Esophagus (tissue), 2 donors: ENCODE data around the gene TOGARAM2. TPM values are rescaled to one million over a fixed set of nuclear protein-coding genes. Genes with fewer than 3 reads are reported as not detected.

Source experiments
- H3K27ac ChIP-seq, 2 donors: one replicate each; pipeline ENCODE4 v1.5.1; 2013; ENCODE audit warnings: low read depth in 2 of 2, mild to moderate bottlenecking in 2 of 2, inconsistent platforms in 1 of 2, low read length in 1 of 2, moderate library complexity in 1 of 2
- H3K27me3 ChIP-seq, 2 donors: one replicate each; pipeline ENCODE4 v1.6.1; 2013; ENCODE audit warnings: low read length in 2 of 2, control low read depth in 1 of 2, mild to moderate bottlenecking in 1 of 2; ENCODE audit not compliant: insufficient read depth in 2 of 2, control insufficient read depth in 1 of 2
- H3K36me3 ChIP-seq, 2 donors: one replicate each; pipeline ENCODE4 v1.6.1; 2013; ENCODE audit warnings: low read length in 1 of 2; ENCODE audit not compliant: control insufficient read depth in 2 of 2, insufficient read depth in 2 of 2
- H3K4me1 ChIP-seq, 2 donors: one replicate each; pipeline ENCODE4 v1.6.1; 2013; ENCODE audit warnings: low read length in 1 of 2; ENCODE audit not compliant: control insufficient read depth in 2 of 2, insufficient read depth in 2 of 2
- H3K4me3 ChIP-seq, 2 donors: one replicate each; pipeline ENCODE4 v1.5.1; 2013; ENCODE audit warnings: low read length in 2 of 2, mild to moderate bottlenecking in 2 of 2, low read depth in 1 of 2, moderate library complexity in 1 of 2
- H3K9me3 ChIP-seq, 2 donors: one replicate each; pipeline ENCODE4 v1.6.1; 2013; ENCODE audit warnings: mild to moderate bottlenecking in 2 of 2, low read depth in 1 of 2, low read length in 1 of 2, moderate library complexity in 1 of 2; ENCODE audit not compliant: control insufficient read depth in 2 of 2, insufficient read depth in 1 of 2
- WGBS, 2 donors: extraction: QIAGEN DNeasy Blood & Tissue Kit; methylation state at CpG; one replicate each; pipeline ENCODE4 v1.1.7; 2013; 5-methylcytosine and 5-hydroxymethylcytosine counted together
- polyA plus RNA-seq, 2 donors: library from polyadenylated mRNA; stranded (reverse); fragments of 200-250 nt; gene quantifications; one replicate each; pipeline ENCODE4 v1.2.3, GENCODE V29; 2013
- donor health status: healthy with polysubstance abuse.
- donor health status: Bipolar disorder and iron deficiency.

TOGARAM2 gene
- polyA plus RNA-seq, 2 donors: 0.42 to 1.8 TPM

- Histone ChIP-seq H3K4me3 (no peak overlapping the region), H3K9me3 (peaks cover 0 to under 1% of the 10 kb centered on the region in 2 donors), H3K4me1 (peaks cover 5 to 19% of the 10 kb centered on the region in 2 donors), H3K27ac (peak overlapping the region in 1 of 2 donors; percentile 52), H3K36me3 (no peaks in the 10 kb centered on the region), H3K27me3 (no peaks in the 10 kb centered on the region)
- 81 to 82% methylated on average over 8 of the region's 8 CpGs for WGBS, 2 donors
These were observed 33.2 kb downstream of the TOGARAM2 start for GRCh38 chr2:29014331-29014730.

DNA sequence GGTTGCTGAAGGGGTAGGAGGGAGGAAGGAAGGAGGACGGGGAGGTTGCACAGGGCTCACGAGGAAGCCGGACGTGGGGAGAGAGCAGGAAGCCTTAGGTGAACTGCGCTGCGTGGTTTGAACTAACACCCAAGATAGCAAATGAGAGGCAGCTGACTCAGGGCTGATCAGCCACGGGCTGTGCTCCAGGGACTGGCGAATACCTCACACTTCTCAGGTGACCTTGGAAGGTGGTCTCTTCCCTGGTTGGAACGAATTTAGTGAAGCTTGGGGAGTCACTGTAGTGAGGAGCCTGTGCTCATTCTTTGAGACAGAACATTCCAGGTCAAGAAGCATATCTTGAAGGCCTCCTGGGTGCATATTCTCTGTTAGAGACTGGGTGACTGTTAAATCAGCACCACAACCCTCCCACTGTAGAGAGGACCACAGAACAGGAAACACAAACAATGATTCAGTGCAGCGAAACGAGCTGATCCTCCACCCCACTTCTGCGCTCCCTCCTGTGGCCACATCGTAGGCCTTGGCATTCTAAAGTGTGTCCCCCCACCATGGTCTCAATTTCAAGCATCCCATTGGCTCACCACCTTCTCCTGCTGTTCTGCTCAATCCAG is 33.8 kb downstream of the TOGARAM2 start:
- 60 to 68% methylated on average over 13 of the region's 13 CpGs for WGBS, 2 donors
- no peaks in the 10 kb centered on the region for H3K36me3 ChIP-seq
- H3K4me1 ChIP-seq: peaks cover 5 to 19% of the 10 kb centered on the region in 2 donors
- peak overlapping the region; percentile 14 to 52 for H3K27ac ChIP-seq
- no peaks in the 10 kb centered on the region for H3K27me3 ChIP-seq
- H3K4me3 ChIP-seq: no peak overlapping the region
- H3K9me3 ChIP-seq: no peaks in the 10 kb centered on the region

DNA sequence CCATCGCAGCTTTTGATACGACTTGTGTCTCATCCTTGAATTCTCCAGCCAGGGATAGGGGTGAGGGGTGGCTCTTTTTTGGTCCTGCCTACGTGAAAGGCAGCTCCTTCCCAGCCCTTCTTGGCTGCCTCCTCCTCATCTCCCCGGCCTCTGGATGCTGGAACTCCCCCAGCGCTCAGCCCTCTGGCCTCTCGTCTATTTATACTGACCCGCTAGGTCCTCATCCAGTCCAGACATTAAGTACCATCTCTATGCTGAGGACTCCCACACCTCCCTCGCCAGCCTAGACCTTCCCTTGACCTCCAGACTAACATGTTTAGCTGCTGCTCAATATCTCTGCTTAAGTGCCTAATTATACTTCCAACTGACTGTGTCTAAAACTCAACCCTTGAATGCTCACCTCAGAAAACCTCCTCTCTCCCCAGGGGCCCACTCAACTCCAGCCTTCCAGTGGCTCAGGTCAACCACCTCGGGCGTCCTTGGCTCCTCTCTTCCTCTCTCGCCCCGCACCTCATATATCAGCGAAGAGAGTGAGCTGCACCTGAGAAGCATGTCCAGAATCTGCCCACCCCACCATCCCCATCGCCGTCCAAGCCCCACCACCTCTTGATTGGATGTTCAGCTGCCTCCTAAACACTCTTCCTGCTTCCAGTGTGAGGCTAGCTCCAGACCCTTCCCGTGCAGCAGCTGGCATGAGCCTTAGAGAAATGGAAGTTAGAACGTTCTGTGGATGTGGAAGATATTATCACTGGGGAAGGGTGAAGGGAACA is 34.8 kb downstream of the TOGARAM2 start:
- H3K4me3 ChIP-seq: no peak overlapping the region
- 77 to 82% methylated on average over 17 of the region's 17 CpGs for WGBS, 2 donors
- peak overlapping the region; percentile 43 to 51 for H3K27ac ChIP-seq
- H3K4me1 ChIP-seq: peaks cover 4 to 19% of the 10 kb centered on the region in 2 donors
- H3K27me3 ChIP-seq: no peaks in the 10 kb centered on the region
- no peaks in the 10 kb centered on the region for H3K9me3 ChIP-seq
- H3K36me3 ChIP-seq: no peaks in the 10 kb centered on the region

DNA sequence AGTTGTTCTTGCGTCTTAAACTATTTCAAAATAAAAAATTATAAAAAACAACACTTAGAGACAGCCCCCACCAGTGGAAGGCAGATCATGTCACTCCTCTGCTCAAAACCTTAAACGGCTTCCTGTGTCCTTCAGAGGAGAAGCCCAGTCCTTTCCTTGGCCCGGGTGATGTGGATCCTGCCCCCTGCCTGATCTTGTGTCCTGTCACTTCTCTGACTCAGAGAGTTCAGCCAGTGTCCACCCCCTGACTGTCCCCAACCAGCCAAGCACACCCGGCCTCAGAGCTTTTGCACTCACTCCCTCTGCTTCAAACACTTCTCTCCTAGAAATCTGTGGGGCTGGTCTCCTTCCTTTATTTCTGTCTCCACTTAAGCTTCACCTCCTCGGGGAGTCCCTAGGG is 35.4 kb downstream of the TOGARAM2 start:
- H3K36me3 ChIP-seq: no peaks in the 10 kb centered on the region
- H3K9me3 ChIP-seq: no peaks in the 10 kb centered on the region
- 59 to 64% methylated on average over 5 of the region's 5 CpGs for WGBS, 2 donors
- no peaks in the 10 kb centered on the region for H3K27me3 ChIP-seq
- H3K27ac ChIP-seq: peak overlapping the region in 1 of 2 donors; percentile 34
- H3K4me1 ChIP-seq: peaks cover 0 to 16% of the 10 kb centered on the region in 2 donors
- H3K4me3 ChIP-seq: no peak overlapping the region

- no peaks in the 10 kb centered on the region for H3K9me3 ChIP-seq
- H3K36me3 ChIP-seq: no peaks in the 10 kb centered on the region
- H3K27me3 ChIP-seq: no peaks in the 10 kb centered on the region
- H3K4me1 ChIP-seq: peaks cover 0 to 7% of the 10 kb centered on the region in 2 donors
- 91 to 94% methylated on average over 19 of the region's 19 CpGs for WGBS, 2 donors
- H3K4me3 ChIP-seq: no peak overlapping the region
- H3K27ac ChIP-seq: no peak overlapping the region
These were observed 36.8 kb downstream of the TOGARAM2 start for GRCh38 chr2:29017716-29018435.

DNA sequence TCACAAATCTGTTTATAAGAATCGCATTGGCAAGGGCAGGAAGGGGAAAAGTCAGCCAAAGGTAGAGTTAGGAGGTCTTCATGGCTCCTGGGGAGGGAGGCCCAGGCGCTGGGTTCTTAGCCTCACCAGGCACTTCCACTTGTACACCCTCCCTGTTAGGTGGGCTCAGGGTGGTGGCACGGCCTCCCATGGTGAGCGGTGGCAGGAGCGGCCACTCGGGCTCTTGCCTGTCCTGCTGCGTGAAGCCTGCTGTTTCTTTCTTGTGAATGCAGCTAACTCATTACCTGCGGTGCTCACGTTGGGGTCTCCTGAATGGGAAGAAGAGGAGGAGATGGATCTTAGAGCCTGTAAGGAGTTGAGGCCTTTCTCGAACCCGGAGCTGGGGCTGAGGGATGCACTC is 40.8 kb downstream of the TOGARAM2 start:
- Histone ChIP-seq H3K9me3 (no peaks in the 10 kb centered on the region), H3K27ac (no peak overlapping the region), H3K4me3 (no peak overlapping the region), H3K27me3 (no peaks in the 10 kb centered on the region), H3K36me3 (no peaks in the 10 kb centered on the region), H3K4me1 (peaks cover 0 to 6% of the 10 kb centered on the region in 2 donors)
- WGBS, 2 donors: 94 to 95% methylated on average over 11 of the region's 11 CpGs

DNA sequence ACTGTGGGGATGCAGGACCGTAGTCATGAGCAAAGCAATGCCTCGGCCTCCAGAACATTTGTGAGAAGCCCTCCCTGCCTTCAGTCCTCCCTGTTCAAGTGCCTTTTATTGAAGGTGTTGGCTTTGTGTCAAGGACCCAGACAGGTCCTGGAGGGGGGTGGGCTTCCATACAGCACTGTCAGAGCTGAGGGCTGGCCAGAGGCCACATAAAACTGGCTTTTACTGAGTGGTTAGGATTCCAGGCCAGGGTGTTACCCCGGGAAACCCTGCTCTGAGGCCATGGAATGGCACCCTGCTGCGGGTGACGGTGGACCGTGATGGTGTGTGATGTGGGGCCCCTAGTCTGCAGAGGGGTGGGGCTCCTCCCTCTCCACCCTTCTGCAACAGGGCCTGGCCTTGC is 41.6 kb downstream of the TOGARAM2 start:
- WGBS, 2 donors: 81 to 83% methylated on average over 6 of the region's 6 CpGs
- Histone ChIP-seq H3K9me3 (no peaks in the 10 kb centered on the region), H3K4me1 (peaks cover 0 to 4% of the 10 kb centered on the region in 2 donors), H3K27me3 (no peaks in the 10 kb centered on the region), H3K27ac (no peak overlapping the region), H3K36me3 (no peaks in the 10 kb centered on the region), H3K4me3 (no peak overlapping the region)

DNA sequence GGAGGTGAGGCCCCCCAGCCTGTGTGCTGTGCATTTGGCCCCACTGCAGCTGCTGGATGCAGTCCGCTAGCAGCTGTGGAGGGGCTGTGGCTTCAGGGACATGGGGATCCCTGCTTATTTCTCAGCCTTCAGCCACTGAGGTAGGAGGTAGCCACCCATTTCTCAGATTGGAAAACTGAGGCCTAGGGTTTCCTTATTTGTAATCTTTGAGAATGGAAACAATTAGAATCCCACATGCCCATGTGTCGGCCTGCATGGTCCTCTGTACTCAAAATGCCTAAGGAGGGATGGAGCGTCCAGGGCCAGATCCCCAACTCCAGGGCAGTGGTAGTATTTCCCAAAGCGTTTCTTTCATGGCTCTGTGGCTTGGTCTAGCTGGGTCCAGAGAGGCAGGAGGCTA is 42.1 kb downstream of the TOGARAM2 start:
- Histone ChIP-seq H3K27ac (no peak overlapping the region), H3K4me1 (peaks cover 0 to 4% of the 10 kb centered on the region in 2 donors), H3K4me3 (no peak overlapping the region), H3K27me3 (no peaks in the 10 kb centered on the region), H3K36me3 (no peaks in the 10 kb centered on the region), H3K9me3 (no peaks in the 10 kb centered on the region)
- 93 to 94% methylated on average over 4 of the region's 4 CpGs for WGBS, 2 donors

- 75 to 77% methylated on average over 4 of the region's 4 CpGs for WGBS, 2 donors
- Histone ChIP-seq H3K9me3 (no peaks in the 10 kb centered on the region), H3K36me3 (no peaks in the 10 kb centered on the region), H3K27me3 (no peaks in the 10 kb centered on the region), H3K4me1 (peaks cover 0 to 4% of the 10 kb centered on the region in 2 donors), H3K4me3 (no peak overlapping the region), H3K27ac (no peak overlapping the region)
These were observed 43.9 kb downstream of the TOGARAM2 start for GRCh38 chr2:29024882-29025430.
